ENCODE data around the gene TTC38. TPM values are rescaled to one million over a fixed set of nuclear protein-coding genes. Genes with fewer than 3 reads are reported as not detected.

Gene TTC38
- total and polyA plus RNA-seq, 2 donors, result 24.7 to 32.6 TPM

- no peak for DNase-seq (ENCODE audit: extremely low spot score)
- H3K27ac ChIP-seq (ENCODE audit: low read depth), result no peak overlapping the region
- H3K4me1 ChIP-seq (ENCODE audit: insufficient read depth), result no peaks in the 10 kb centered on the region
- WGBS, result 89% methylated on average over 20 of the region's 20 CpGs
- no peak overlapping the region for H3K4me3 ChIP-seq (ENCODE audit: low read depth, low read length)
- no peaks in the 10 kb centered on the region for H3K36me3 ChIP-seq (ENCODE audit: insufficient read depth)
Measured at GRCh38 chr22:46239261-46240048, 28.4 kb upstream of the TTC38 start.

GRCh38 chr22:46240073-46240472 is 27.7 kb upstream of the TTC38 start:
- no peak overlapping the region for H3K4me3 ChIP-seq (ENCODE audit: low read depth, low read length)
- WGBS, result 96% methylated on average over 2 of the region's 2 CpGs
- no peaks in the 10 kb centered on the region for H3K4me1 ChIP-seq (ENCODE audit: insufficient read depth)
- H3K36me3 ChIP-seq (ENCODE audit: insufficient read depth), result peaks cover 3% of the 10 kb centered on the region
- H3K27ac ChIP-seq (ENCODE audit: low read depth), result no peak overlapping the region
- no peak for DNase-seq (ENCODE audit: extremely low spot score)

GRCh38 chr22:46240506-46240905 is 27.3 kb upstream of the TTC38 start:
- H3K4me3 ChIP-seq (ENCODE audit: low read depth, low read length), result no peak overlapping the region
- no peaks in the 10 kb centered on the region for H3K4me1 ChIP-seq (ENCODE audit: insufficient read depth)
- WGBS, result 90% methylated on average over 6 of the region's 6 CpGs
- H3K36me3 ChIP-seq (ENCODE audit: insufficient read depth), result peaks cover 3% of the 10 kb centered on the region
- no peak overlapping the region for H3K27ac ChIP-seq (ENCODE audit: low read depth)
- DNase-seq (ENCODE audit: extremely low spot score), result no peak

- Histone ChIP-seq H3K36me3 (ENCODE audit: insufficient read depth) (peaks cover 3% of the 10 kb centered on the region), H3K4me3 (ENCODE audit: low read depth, low read length) (no peak overlapping the region), H3K4me1 (ENCODE audit: insufficient read depth) (no peaks in the 10 kb centered on the region), H3K27ac (ENCODE audit: low read depth) (no peak overlapping the region)
- 88% methylated on average over 7 of the region's 7 CpGs for WGBS
- no peak for DNase-seq (ENCODE audit: extremely low spot score)
Measured at GRCh38 chr22:46240907-46241306, 26.9 kb upstream of the TTC38 start.

GRCh38 chr22:46241396-46242007 is 26.3 kb upstream of the TTC38 start:
- H3K4me1 ChIP-seq (ENCODE audit: insufficient read depth), result no peaks in the 10 kb centered on the region
- H3K27ac ChIP-seq (ENCODE audit: low read depth), result no peak overlapping the region
- H3K4me3 ChIP-seq (ENCODE audit: low read depth, low read length), result no peak overlapping the region
- 74% methylated on average over 5 of the region's 5 CpGs for WGBS
- DNase-seq (ENCODE audit: extremely low spot score), result no peak
- H3K36me3 ChIP-seq (ENCODE audit: insufficient read depth), result peaks cover 3% of the 10 kb centered on the region

GRCh38 chr22:46242076-46242475 is 25.7 kb upstream of the TTC38 start:
- 93% methylated on average over 10 of the region's 10 CpGs for WGBS
- no peak overlapping the region for H3K4me3 ChIP-seq (ENCODE audit: low read depth, low read length)
- DNase-seq (ENCODE audit: extremely low spot score), result no peak
- peaks cover 3% of the 10 kb centered on the region for H3K36me3 ChIP-seq (ENCODE audit: insufficient read depth)
- H3K4me1 ChIP-seq (ENCODE audit: insufficient read depth), result no peaks in the 10 kb centered on the region
- no peak overlapping the region for H3K27ac ChIP-seq (ENCODE audit: low read depth)

- Histone ChIP-seq H3K27ac (ENCODE audit: low read depth) (no peak overlapping the region), H3K36me3 (ENCODE audit: insufficient read depth) (peaks cover 3% of the 10 kb centered on the region), H3K4me3 (ENCODE audit: low read depth, low read length) (no peak overlapping the region), H3K4me1 (ENCODE audit: insufficient read depth) (no peaks in the 10 kb centered on the region)
- DNase-seq (ENCODE audit: extremely low spot score), result no peak
- WGBS, result 92% methylated on average over 9 of the region's 9 CpGs
Measured at GRCh38 chr22:46244771-46245170, 23.0 kb upstream of the TTC38 start.

- 39% methylated on average over 16 of the region's 16 CpGs for WGBS
- H3K36me3 ChIP-seq (ENCODE audit: insufficient read depth), result peaks cover 3% of the 10 kb centered on the region
- DNase-seq (ENCODE audit: extremely low spot score), result no peak
Measured at GRCh38 chr22:46245511-46245910, 22.3 kb upstream of the TTC38 start.

GRCh38 chr22:46246178-46246577 is 21.6 kb upstream of the TTC38 start:
- Histone ChIP-seq H3K36me3 (ENCODE audit: insufficient read depth) (peaks cover 3% of the 10 kb centered on the region), H3K4me3 (ENCODE audit: low read depth, low read length) (no peak overlapping the region), H3K4me1 (ENCODE audit: insufficient read depth) (no peaks in the 10 kb centered on the region), H3K27ac (ENCODE audit: low read depth) (no peak overlapping the region)
- WGBS, result 94% methylated on average over 10 of the region's 10 CpGs
- no peak for DNase-seq (ENCODE audit: extremely low spot score)

More at GRCh38 chr22:46245511-46245910, 22.3 kb upstream of the TTC38 start:
- H3K4me1 ChIP-seq (ENCODE audit: insufficient read depth), result no peaks in the 10 kb centered on the region
- no peak overlapping the region for H3K27ac ChIP-seq (ENCODE audit: low read depth)
- H3K4me3 ChIP-seq (ENCODE audit: low read depth, low read length), result no peak overlapping the region

- WGBS, result 90% methylated on average over 2 of the region's 2 CpGs
- no peak for DNase-seq (ENCODE audit: extremely low spot score)
Measured at GRCh38 chr22:46247443-46247975, 20.3 kb upstream of the TTC38 start.

GRCh38 chr22:46250035-46250782 is 17.6 kb upstream of the TTC38 start, which contains the start of gene CDPF1:
Gene CDPF1 (minus strand): TSS chr22:46250293. CDS start chr22:46248284, 2,009 bp downstream.
- Histone ChIP-seq H3K36me3 (ENCODE audit: insufficient read depth) (no peaks in the 10 kb centered on the region), H3K4me1 (ENCODE audit: insufficient read depth) (no peaks in the 10 kb centered on the region)
- under 1% methylated on average over 89 of the region's 89 CpGs for WGBS

More at GRCh38 chr22:46247443-46247975, 20.3 kb upstream of the TTC38 start:
- no peak overlapping the region for H3K4me3 ChIP-seq (ENCODE audit: low read depth, low read length)
- H3K36me3 ChIP-seq (ENCODE audit: insufficient read depth), result peaks cover 3% of the 10 kb centered on the region
- no peak overlapping the region for H3K27ac ChIP-seq (ENCODE audit: low read depth)
- H3K4me1 ChIP-seq (ENCODE audit: insufficient read depth), result no peaks in the 10 kb centered on the region

GRCh38 chr22:46250783-46251125 is 17.1 kb upstream of the TTC38 start:
- H3K4me3 ChIP-seq (ENCODE audit: low read depth, low read length), result peak overlapping the region; percentile 74
- DNase-seq (ENCODE audit: extremely low spot score), result no peak
- WGBS, result 4% methylated on average over 25 of the region's 25 CpGs
- H3K4me1 ChIP-seq (ENCODE audit: insufficient read depth), result no peaks in the 10 kb centered on the region
- no peaks in the 10 kb centered on the region for H3K36me3 ChIP-seq (ENCODE audit: insufficient read depth)
- H3K27ac ChIP-seq (ENCODE audit: low read depth), result peak overlapping the region; percentile 46

More at GRCh38 chr22:46250035-46250782, 17.6 kb upstream of the TTC38 start, which contains the start of gene CDPF1:
- peak within 1 kb of the TSS; percentile 89 for H3K27ac ChIP-seq (ENCODE audit: low read depth)
- peak within 1 kb of the TSS; percentile 74 for H3K4me3 ChIP-seq (ENCODE audit: low read depth, low read length)
- DNase-seq (ENCODE audit: extremely low spot score), result peak; percentile 14

- no peaks in the 10 kb centered on the region for H3K4me1 ChIP-seq (ENCODE audit: insufficient read depth)
- no peak overlapping the region for H3K27ac ChIP-seq (ENCODE audit: low read depth)
- WGBS, result 62% methylated on average over 7 of the region's 7 CpGs
- no peak for DNase-seq (ENCODE audit: extremely low spot score)
- no peak overlapping the region for H3K4me3 ChIP-seq (ENCODE audit: low read depth, low read length)
- no peaks in the 10 kb centered on the region for H3K36me3 ChIP-seq (ENCODE audit: insufficient read depth)
Measured at GRCh38 chr22:46251266-46251665, 16.5 kb upstream of the TTC38 start.
